Stromal cell of bone marrow (primary cell): Measurements from ENCODE around the gene TMEM81.

ENCODE experiments used
- DNase-seq: peaks from one replicate; pipeline ENCODE4 v3.0.0-alpha.2; 2012; ENCODE audit warnings: low read depth

TMEM81 gene

GRCh38 chr1:205076245-205076761 is 8.0 kb downstream of the TMEM81 start:
- DNase-seq = no peak

- DNase-seq = no peak
Observed at GRCh38 chr1:205075642-205076155, 8.6 kb downstream of the TMEM81 start.

GRCh38 chr1:205074513-205074912 is 9.7 kb downstream of the TMEM81 start:
- DNase-seq = no peak

GRCh38 chr1:205074084-205074483 is 10.2 kb downstream of the TMEM81 start:
- DNase-seq = no peak

DNA sequence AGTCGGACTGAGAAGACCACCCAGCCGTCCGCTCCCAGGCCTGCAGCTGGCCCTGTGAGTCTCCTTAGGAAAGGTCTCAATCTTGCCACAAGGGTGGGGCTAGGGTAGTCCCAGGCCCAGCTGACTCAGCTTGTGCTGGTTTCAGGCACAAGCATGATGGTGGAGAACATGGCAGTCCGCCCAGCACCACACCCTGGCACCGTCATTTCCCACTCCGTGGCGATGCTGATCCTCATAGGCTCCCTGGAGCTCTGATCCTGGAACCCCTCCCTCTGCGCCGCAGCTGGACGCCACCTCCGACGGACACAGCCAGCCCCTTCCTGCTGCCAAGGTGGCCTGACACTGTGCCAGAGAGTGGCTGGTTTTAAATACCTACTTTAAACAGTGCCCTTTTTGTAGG is 10.7 kb downstream of the TMEM81 start:
- DNase-seq = no peak

DNA sequence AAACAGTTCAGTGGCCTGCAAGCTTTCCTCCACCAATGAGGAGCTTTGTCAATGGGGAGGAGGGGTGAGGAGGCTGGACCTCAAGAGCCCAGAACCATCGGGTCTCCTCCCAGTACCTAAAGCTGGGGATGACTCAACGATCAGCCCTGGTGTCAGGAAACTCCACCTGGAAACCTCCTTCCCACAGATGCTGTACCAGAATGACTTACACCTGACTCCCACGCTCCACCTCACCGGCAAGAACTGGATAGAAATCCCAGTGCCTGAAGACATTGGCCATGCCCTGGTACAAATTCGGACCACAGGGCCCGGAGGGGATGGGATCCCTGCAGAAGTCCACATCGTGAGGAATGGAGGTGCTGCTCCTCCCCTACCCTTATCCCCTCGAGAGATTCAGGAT is 11.4 kb downstream of the TMEM81 start:
- no peak for DNase-seq

- no peak for DNase-seq
Observed at GRCh38 chr1:205072286-205072685, 12.0 kb downstream of the TMEM81 start.

DNA sequence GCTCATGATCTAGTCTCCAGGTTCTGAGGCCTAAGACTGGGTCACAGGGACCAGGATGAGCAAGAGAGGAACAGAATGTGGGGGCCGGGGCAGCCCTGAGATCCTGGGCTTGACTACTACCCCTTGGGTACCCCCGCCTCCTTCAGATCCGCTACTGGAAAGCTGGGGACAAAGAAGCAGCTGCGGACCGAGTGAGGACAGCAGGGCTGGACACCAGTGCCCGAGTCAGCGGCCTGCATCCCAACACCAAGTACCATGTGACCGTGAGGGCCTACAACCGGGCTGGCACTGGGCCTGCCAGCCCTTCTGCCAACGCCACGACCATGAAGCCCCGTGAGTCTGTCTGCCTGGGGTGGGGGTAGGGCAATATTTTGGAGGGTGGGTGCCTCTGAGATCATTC is 12.5 kb downstream of the TMEM81 start:
- no peak for DNase-seq

DNA sequence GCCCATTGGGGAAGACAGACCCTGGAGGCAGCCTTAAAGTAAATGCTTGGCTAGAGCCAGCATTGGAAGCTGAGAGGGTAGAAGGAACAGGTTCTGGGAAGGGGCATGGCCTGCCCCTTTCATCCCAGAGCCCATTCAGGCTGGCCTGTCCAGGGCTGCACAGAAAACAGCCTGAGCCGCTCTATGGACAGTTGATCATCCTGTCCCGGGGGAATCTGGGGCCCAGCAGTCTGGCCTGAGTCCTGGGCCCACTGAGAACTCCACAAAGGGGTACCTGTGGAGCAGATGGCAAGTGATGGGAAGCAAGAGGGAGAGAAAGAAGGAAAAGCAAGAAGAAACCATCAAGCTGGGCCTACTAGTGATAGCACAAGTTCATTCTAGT is 13.2 kb downstream of the TMEM81 start:
- DNase-seq = no peak

GRCh38 chr1:205069371-205070125 is 14.7 kb downstream of the TMEM81 start:
- DNase-seq = no peak

GRCh38 chr1:205068457-205069040 is 15.7 kb downstream of the TMEM81 start:
- DNase-seq = no peak

DNA sequence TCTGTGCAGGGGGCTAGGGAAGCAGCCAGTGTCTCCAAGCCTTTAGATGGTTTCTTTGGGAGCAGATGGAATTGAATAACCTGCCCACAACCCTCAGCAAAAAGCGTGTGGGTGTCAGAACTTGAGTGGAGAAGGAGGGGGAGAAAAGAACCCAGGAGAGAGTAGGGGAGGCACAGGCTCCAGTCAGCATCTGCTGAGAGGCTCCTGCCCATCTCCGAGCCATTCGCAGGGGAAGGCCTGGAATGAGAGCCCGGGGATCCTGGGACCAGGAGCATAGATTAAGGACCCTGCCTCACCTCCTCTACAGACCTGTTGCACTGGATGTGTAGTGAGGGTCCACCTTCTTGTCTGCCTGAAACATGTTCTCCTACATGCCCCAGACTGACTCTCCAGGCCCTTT is 16.3 kb downstream of the TMEM81 start:
- no peak for DNase-seq

GRCh38 chr1:205067031-205067430 is 17.2 kb downstream of the TMEM81 start:
- DNase-seq = no peak

DNA sequence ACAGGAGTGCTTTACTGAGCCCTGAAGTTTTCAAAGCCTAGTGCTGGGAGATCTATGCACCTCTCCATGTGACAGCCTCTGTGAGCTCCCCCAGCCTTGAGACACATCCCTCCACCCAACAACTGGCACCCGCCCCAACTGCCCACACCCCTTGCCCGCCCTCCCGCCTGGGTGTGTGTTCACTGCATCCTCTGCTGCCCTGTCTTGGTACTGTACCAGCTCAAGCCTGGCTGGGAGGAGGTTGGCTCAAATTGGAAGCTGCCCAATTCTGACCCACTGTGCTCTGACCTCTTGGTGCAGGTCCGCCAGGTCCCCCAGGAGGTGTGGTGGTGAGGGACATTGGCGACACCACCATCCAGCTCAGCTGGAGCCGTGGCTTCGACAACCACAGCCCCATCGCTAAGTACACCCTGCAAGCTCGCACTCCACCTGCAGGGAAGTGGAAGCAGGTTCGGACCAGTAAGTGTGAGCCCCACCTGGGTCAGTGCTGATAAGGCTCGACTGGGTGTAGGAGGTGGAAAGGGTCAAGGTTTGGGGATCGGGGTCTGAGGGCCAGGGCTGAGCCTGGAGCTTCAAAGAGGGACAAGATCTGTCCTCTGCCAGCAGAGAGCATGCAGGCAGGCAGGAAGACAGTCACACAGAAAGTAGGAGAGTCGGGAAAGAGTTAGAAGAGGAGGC is 18.0 kb downstream of the TMEM81 start:
- DNase-seq = no peak

DNA sequence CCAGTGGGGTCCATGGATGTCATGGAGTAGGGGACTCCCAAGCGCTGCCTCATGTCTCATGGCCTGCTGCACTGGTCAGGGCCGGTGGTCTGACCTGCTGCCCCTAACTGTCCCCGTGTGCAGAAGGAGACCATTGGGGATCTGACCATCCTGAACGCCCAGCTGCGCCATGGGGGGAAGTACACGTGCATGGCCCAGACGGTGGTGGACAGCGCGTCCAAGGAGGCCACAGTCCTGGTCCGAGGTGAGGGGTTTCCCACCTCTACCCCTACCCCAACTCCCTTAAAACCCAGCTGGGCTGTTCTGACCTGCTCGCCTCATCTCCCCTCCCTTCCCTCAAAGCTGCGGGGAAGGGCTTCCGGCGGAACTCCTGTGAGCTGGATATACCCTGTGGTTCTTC is 18.6 kb downstream of the TMEM81 start:
- DNase-seq = no peak

DNA sequence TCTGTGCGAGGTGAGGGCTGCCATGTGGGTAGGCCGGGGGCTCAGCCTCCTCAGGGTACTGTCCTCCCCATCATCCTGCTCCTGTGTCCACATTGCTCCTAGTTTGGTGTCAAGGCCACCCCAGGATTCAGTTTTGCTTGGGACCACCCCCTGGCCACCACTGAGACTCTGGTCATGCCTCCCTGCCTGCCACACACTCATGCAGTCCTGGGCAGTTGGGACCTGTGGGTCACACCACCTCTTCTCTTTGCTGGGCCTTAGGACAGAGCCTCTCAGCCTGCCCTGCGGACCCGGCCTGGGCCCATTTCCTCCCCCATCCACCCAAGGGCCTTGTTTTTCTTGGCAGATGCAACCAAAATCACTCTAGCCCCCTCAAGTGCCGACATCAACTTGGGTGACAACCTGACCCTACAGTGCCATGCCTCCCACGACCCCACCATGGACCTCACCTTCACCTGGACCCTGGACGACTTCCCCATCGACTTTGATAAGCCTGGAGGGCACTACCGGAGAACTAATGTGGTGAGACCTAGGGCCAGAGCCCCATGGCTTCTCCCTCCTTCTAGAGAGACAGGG is 19.4 kb downstream of the TMEM81 start:
- DNase-seq = no peak

DNA sequence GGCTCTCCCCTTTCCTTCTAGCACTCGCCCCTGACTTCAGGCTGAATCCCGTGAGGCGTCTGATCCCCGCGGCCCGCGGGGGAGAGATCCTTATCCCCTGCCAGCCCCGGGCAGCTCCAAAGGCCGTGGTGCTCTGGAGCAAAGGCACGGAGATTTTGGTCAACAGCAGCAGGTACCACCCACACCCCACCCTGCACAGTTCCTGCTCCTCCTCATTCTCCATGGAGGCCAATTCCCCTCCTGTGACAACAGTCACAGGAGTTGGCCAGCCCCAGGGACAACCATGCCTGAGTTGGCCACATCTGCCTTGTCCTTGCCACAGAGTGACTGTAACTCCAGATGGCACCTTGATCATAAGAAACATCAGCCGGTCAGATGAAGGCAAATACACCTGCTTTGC is 20.0 kb downstream of the TMEM81 start:
- no peak for DNase-seq

DNA sequence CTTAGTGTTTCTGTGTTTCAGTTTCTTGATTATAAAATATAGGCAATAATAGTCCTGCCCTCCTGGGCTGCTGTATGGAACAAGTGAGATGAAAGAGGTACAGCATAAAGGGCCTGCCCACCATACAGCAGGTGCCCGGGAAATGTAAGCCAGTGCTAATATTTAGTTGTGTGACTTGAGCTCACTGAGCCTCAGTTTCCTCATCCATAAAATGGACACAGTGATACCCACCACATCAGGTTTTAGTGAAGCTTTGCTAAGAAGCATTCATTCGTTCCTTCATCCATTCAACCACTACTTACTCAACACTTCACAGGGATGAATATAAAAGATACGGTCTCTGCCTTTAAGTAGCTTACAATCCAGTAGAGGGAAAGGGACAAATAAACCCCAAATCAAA is 21.4 kb downstream of the TMEM81 start:
- DNase-seq = no peak

- no peak for DNase-seq
Observed at GRCh38 chr1:205062319-205062718, 21.9 kb downstream of the TMEM81 start.

- DNase-seq = no peak
Observed at GRCh38 chr1:205061665-205062069, 22.6 kb downstream of the TMEM81 start.

- no peak for DNase-seq
Observed at GRCh38 chr1:205061227-205061626, 23.0 kb downstream of the TMEM81 start.

- DNase-seq = no peak
Observed at GRCh38 chr1:205060746-205061145, 23.5 kb downstream of the TMEM81 start.

- DNase-seq = no peak
Observed at GRCh38 chr1:205059660-205060059, 24.6 kb downstream of the TMEM81 start.
